MCF 10A (cell line): ENCODE data around the gene SLC1A7. TPM values are rescaled to one million over a fixed set of nuclear protein-coding genes. Genes with fewer than 3 reads are reported as not detected.

ENCODE experiments used
- BruUV-seq: library from RNA; stranded (reverse); fragments of 400-500 nt; replicated peaks from 2 replicates; lab custom pipeline; 2021; lab: Mats Ljungman, UMichigan
- CTCF ChIA-PET: fragments of 300-600 bp; sonication (Branson Sonifier 250); formaldehyde crosslinking; extraction: SDS; loops from one replicate; lab custom pipeline; 2021; ENCODE audit warnings: antibody characterized with exemption, inconsistent platforms; lab: Yijun Ruan, JAX
- POLR2A ChIA-PET: fragments of 300-600, 350-650 bp; sonication (Branson Sonifier 250); formaldehyde crosslinking; extraction: SDS; loops from one replicate; lab custom pipeline; 2020; ENCODE audit warnings: antibody characterized with exemption, inconsistent platforms; lab: Yijun Ruan, JAX
- DNase-seq: peaks from one replicate; pipeline ENCODE4 v3.0.0-alpha.2; 2018; ENCODE audit not compliant: unreplicated experiment
- H3K27ac Mint-ChIP-seq: one replicate; pipeline ENCODE4 v1.8.0; 2022; ENCODE audit warnings: mild to moderate bottlenecking, low read depth, mixed read lengths; ENCODE audit not compliant: unreplicated experiment
- H3K27me3 Mint-ChIP-seq: one replicate; pipeline ENCODE4 v1.8.0; 2022; ENCODE audit warnings: mixed read lengths; ENCODE audit not compliant: insufficient read depth, unreplicated experiment
- H3K36me3 Mint-ChIP-seq: one replicate; pipeline ENCODE4 v1.8.0; 2022; ENCODE audit warnings: mild to moderate bottlenecking, moderate library complexity, mixed read lengths; ENCODE audit not compliant: insufficient read depth, unreplicated experiment
- H3K4me1 Mint-ChIP-seq: one replicate; pipeline ENCODE4 v1.8.0; 2022; ENCODE audit warnings: mixed read lengths; ENCODE audit not compliant: insufficient read depth, unreplicated experiment
- H3K4me3 Mint-ChIP-seq: one replicate; pipeline ENCODE4 v1.8.0; 2022; ENCODE audit warnings: mild to moderate bottlenecking, moderate library complexity, mixed read lengths; ENCODE audit not compliant: unreplicated experiment
- H3K9me3 Mint-ChIP-seq: one replicate; pipeline ENCODE4 v1.8.0; 2022; ENCODE audit warnings: mixed read lengths; ENCODE audit not compliant: unreplicated experiment
- intact Hi-C: fragments of 100-400 bp; cut with micrococcal nuclease; formaldehyde crosslinking; loops from 2 replicates; pipeline ENCODE4 v1.14.1; 2022
- total RNA-seq: library from RNA; stranded (reverse); gene quantifications from 2 replicates; pipeline ENCODE4 v1.2.3, GENCODE V29; 2022
- TF ChIP-seq, protein P1 (sequence below): fragments of 200-600 bp; IDR thresholded peaks from one replicate; pipeline ENCODE4 v1.8.0; 2022; ENCODE audit warnings: antibody characterized with exemption, mild to moderate bottlenecking; ENCODE audit not compliant: unreplicated experiment

SLC1A7 gene
- total RNA-seq, 1 experiment from 2014 or later, result not detected

DNA sequence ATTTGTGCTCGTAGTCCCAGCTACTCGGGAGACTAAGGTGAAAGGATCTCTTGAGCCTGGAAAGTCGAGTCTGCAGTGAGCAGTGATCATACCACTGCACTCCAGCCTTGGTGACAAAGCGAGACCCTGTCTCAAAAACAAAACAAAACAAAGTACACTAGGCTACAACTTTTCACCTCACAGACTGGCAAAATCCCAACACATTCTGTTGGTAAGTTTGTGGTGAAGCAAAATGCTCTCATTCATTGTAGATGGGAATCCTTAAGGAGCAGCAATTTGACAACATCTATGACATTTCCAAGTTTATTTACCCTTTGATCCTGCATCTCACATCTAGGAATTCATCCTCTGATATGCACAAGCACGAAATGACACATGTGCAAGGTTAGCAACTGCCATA, 20.2 kb upstream of the SLC1A7 start:
- H3K9me3 Mint-ChIP-seq, result no peaks in the 10 kb centered on the region

DNA sequence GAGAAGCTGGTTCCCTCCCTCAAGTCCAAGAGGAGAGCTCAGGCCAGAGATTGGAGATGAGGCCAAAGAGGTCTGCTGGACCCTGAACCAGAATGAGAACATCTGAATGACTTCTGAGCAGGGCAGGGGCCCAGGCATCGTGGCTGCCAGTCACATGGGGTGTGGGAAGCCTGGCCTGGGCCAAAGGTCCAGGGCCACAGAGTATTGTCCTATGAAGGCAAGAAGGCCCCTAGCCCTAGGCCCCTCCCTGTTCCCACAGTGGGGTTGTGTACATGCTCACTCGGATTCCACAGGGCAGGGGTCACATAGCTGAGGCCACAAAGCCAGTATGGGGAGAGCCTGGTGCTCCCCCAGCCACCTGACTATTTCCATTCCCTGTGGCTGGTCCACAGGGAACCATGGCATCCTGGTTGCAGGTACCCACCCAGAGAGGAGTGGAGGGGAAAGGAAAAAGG, 18.5 kb upstream of the SLC1A7 start:
- TF ChIP-seq, protein P1, sequence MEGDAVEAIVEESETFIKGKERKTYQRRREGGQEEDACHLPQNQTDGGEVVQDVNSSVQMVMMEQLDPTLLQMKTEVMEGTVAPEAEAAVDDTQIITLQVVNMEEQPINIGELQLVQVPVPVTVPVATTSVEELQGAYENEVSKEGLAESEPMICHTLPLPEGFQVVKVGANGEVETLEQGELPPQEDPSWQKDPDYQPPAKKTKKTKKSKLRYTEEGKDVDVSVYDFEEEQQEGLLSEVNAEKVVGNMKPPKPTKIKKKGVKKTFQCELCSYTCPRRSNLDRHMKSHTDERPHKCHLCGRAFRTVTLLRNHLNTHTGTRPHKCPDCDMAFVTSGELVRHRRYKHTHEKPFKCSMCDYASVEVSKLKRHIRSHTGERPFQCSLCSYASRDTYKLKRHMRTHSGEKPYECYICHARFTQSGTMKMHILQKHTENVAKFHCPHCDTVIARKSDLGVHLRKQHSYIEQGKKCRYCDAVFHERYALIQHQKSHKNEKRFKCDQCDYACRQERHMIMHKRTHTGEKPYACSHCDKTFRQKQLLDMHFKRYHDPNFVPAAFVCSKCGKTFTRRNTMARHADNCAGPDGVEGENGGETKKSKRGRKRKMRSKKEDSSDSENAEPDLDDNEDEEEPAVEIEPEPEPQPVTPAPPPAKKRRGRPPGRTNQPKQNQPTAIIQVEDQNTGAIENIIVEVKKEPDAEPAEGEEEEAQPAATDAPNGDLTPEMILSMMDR, result no peak
- Mint-ChIP-seq H3K36me3 (no peaks in the 10 kb centered on the region), H3K27me3 (peaks cover 9% of the 10 kb centered on the region), H3K27ac (no peak overlapping the region), H3K4me1 (no peaks in the 10 kb centered on the region), H3K4me3 (no peak overlapping the region), H3K9me3 (no peaks in the 10 kb centered on the region)
- intact Hi-C loops, result no loop called here
- ChIA-PET CTCF (interaction anchor here (0.9 kb wide), 1 partner anchor 25 kb away, joined by 5 read pairs; no protein-coding TSS in a partner anchor), POLR2A (interaction anchor here (0.7 kb wide), 1 partner anchor 458 kb away, joined by 3 read pairs; no protein-coding TSS in a partner anchor)
- DNase-seq, result no peak
- no TSS peak for BruUV-seq

More for the DNA sequence above, 20.2 kb upstream of the SLC1A7 start:
- POLR2A ChIA-PET, result no interaction called here
- Mint-ChIP-seq H3K27ac (no peak overlapping the region), H3K27me3 (peaks cover 12% of the 10 kb centered on the region), H3K4me3 (no peak overlapping the region), H3K4me1 (no peaks in the 10 kb centered on the region), H3K36me3 (no peaks in the 10 kb centered on the region)
- CTCF ChIA-PET, result no interaction called here
- TF ChIP-seq, protein P1, result no peak
- BruUV-seq, result no TSS peak
- DNase-seq, result no peak
- intact Hi-C loops, result no loop called here

GRCh38 chr1:53158900-53159299, 16.5 kb upstream of the SLC1A7 start:
- Mint-ChIP-seq H3K27ac (no peak overlapping the region), H3K36me3 (no peaks in the 10 kb centered on the region), H3K9me3 (no peaks in the 10 kb centered on the region), H3K4me1 (no peaks in the 10 kb centered on the region), H3K27me3 (peaks cover 9% of the 10 kb centered on the region), H3K4me3 (no peak overlapping the region)
- ChIA-PET POLR2A (no interaction called here), CTCF (interaction anchor here (0.6 kb wide), 1 partner anchor 37 kb away, joined by 3 read pairs; no protein-coding TSS in a partner anchor)
- TF ChIP-seq, protein P1, result no peak
- intact Hi-C loops, result no loop called here
- no TSS peak for BruUV-seq
- no peak for DNase-seq

DNA sequence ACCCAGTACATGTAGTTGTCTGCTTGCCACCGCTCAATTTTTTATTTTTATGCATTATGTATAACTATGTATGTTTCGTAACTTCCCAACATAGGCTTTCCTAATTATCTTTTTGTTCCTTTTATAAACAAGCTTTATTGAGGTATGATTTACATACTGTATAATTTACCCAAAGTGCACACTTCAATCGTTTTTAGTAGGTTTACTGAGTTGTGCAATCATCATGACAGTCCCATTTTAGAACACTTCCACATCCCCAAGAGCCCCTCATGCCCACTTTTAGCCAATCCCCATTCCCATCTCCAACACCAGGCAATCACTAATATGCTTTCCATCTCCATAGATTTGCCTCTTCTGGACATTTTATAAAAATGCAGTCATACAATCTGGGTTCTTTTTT, 14.3 kb upstream of the SLC1A7 start:
- Mint-ChIP-seq H3K36me3 (no peaks in the 10 kb centered on the region), H3K4me3 (no peak overlapping the region)

More for the DNA sequence above, 14.3 kb upstream of the SLC1A7 start:
- Mint-ChIP-seq H3K9me3 (no peaks in the 10 kb centered on the region), H3K27ac (no peak overlapping the region), H3K4me1 (no peaks in the 10 kb centered on the region), H3K27me3 (no peaks in the 10 kb centered on the region)
- TF ChIP-seq, protein P1, result no peak
- BruUV-seq, result no TSS peak
- intact Hi-C loops, result no loop called here
- DNase-seq, result no peak
- POLR2A ChIA-PET, result no interaction called here
- CTCF ChIA-PET, result no interaction called here
